Neural crest cell (in vitro differentiated cells): ENCODE results near the gene RASGRF2. TPM values are rescaled to one million over a fixed set of nuclear protein-coding genes. Genes with fewer than 3 reads are reported as not detected.

Experiments
- DNase-seq: peaks from one replicate; pipeline ENCODE4 v3.0.0; 2021; ENCODE audit warnings: low read depth, mixed read lengths, low spot score
- H3K27ac Mint-ChIP-seq: one replicate; pipeline ENCODE4 v1.8.0; 2021; ENCODE audit warnings: mild to moderate bottlenecking, mixed read lengths; ENCODE audit not compliant: unreplicated experiment
- H3K27me3 Mint-ChIP-seq: 2 replicates; pipeline ENCODE4 v1.8.0; 2021; ENCODE audit warnings: low read depth, mild to moderate bottlenecking, mixed read lengths
- H3K36me3 Mint-ChIP-seq: 2 replicates; pipeline ENCODE4 v1.8.0; 2021; ENCODE audit warnings: low read depth, mild to moderate bottlenecking, mixed read lengths
- H3K4me1 Mint-ChIP-seq: 2 replicates; pipeline ENCODE4 v1.8.0; 2021; ENCODE audit warnings: mixed read lengths
- H3K4me3 Mint-ChIP-seq: one replicate; pipeline ENCODE4 v1.8.0; 2021; ENCODE audit warnings: mild to moderate bottlenecking, mixed read lengths
- H3K9me3 Mint-ChIP-seq: 2 replicates; pipeline ENCODE4 v1.8.0; 2021; ENCODE audit warnings: mixed read lengths
- CTCF ChIP-seq: fragments of 200-600 bp; sonication (generic); conservative IDR thresholded peaks from 2 replicates; pipeline ENCODE4 v1.5.0; 2021; ENCODE audit warnings: antibody characterized with exemption, mild to moderate bottlenecking
- total RNA-seq: library from RNA; stranded (reverse); gene quantifications from 2 replicates; pipeline ENCODE4 v1.2.1, GENCODE V29; 2021

Gene RASGRF2
- total RNA-seq, 1 donor from 2014 or later, result 0.19 TPM

- DNase-seq, result no peak
- no peaks in the 10 kb centered on the region for H3K27me3 Mint-ChIP-seq
- TF ChIP-seq CTCF, result no peak
- H3K4me1 Mint-ChIP-seq, result no peaks in the 10 kb centered on the region
- no peaks in the 10 kb centered on the region for H3K36me3 Mint-ChIP-seq
- no peak overlapping the region for H3K27ac Mint-ChIP-seq
- H3K9me3 Mint-ChIP-seq, result no peaks in the 10 kb centered on the region
- no peak overlapping the region for H3K4me3 Mint-ChIP-seq
Observed at GRCh38 chr5:80934751-80935150, 25.4 kb upstream of the RASGRF2 start.

- H3K4me3 Mint-ChIP-seq, result no peak overlapping the region
- no peaks in the 10 kb centered on the region for H3K4me1 Mint-ChIP-seq
- no peak for TF ChIP-seq CTCF
- no peaks in the 10 kb centered on the region for H3K27me3 Mint-ChIP-seq
- no peaks in the 10 kb centered on the region for H3K36me3 Mint-ChIP-seq
- H3K27ac Mint-ChIP-seq, result no peak overlapping the region
- DNase-seq, result no peak
- H3K9me3 Mint-ChIP-seq, result no peaks in the 10 kb centered on the region
Observed at GRCh38 chr5:80935811-80936385, 24.3 kb upstream of the RASGRF2 start.

GRCh38 chr5:80936881-80937280 is 23.3 kb upstream of the RASGRF2 start:
- no peak for TF ChIP-seq CTCF
- Mint-ChIP-seq H3K27me3 (no peaks in the 10 kb centered on the region), H3K27ac (no peak overlapping the region), H3K4me3 (no peak overlapping the region), H3K9me3 (no peaks in the 10 kb centered on the region), H3K4me1 (no peaks in the 10 kb centered on the region), H3K36me3 (no peaks in the 10 kb centered on the region)
- no peak for DNase-seq

GRCh38 chr5:80937584-80938356 is 22.4 kb upstream of the RASGRF2 start:
- Mint-ChIP-seq H3K36me3 (no peaks in the 10 kb centered on the region), H3K27me3 (no peaks in the 10 kb centered on the region), H3K27ac (no peak overlapping the region), H3K9me3 (no peaks in the 10 kb centered on the region), H3K4me3 (no peak overlapping the region), H3K4me1 (no peaks in the 10 kb centered on the region)
- no peak for DNase-seq
- no peak for TF ChIP-seq CTCF

- Mint-ChIP-seq H3K27ac (no peak overlapping the region), H3K36me3 (peaks cover 2% of the 10 kb centered on the region), H3K4me3 (no peak overlapping the region), H3K4me1 (no peaks in the 10 kb centered on the region), H3K9me3 (peaks cover 3% of the 10 kb centered on the region), H3K27me3 (no peaks in the 10 kb centered on the region)
- no peak for TF ChIP-seq CTCF
- DNase-seq, result no peak
Observed at GRCh38 chr5:80941496-80941895, 18.7 kb upstream of the RASGRF2 start.
